Thyroid gland (tissue), 4 donors: Measurements from ENCODE around the gene NIM1K. TPM values are rescaled to one million over a fixed set of nuclear protein-coding genes. Genes with fewer than 3 reads are reported as not detected.
A peak's percentile ranks its signal among the peaks of the same experiment; 100 is the strongest.
"Not testable (repeated sequence)": the region's sequence is repeated elsewhere in the genome, so short reads cannot be mapped to it uniquely, and the experiment has no call there.

Source experiments
- DNase-seq, 2 donors: peaks; one replicate each; pipeline ENCODE4 v3.0.0-alpha.2; 2019
- H3K27ac ChIP-seq, 3 donors: fragments of 200-600 bp; sonication (generic); 1 replicate in 2 of 3; 2 replicates in 1 of 3; pipeline ENCODE4 v1.5.1; 2016 to 2019; ENCODE audit warnings: mild to moderate bottlenecking in 1 of 3, moderate library complexity in 1 of 3
- H3K27me3 ChIP-seq: fragments of 200-600 bp; sonication (generic); one replicate; pipeline ENCODE4 v1.5.1; 2019
- H3K36me3 ChIP-seq, 2 donors: fragments of 200-600 bp; sonication (generic); one replicate each; pipeline ENCODE4 v1.5.1; 2016 to 2019
- H3K4me1 ChIP-seq, 2 donors: fragments of 200-600 bp; sonication (generic); one replicate each; pipeline ENCODE4 v1.5.1; 2017 to 2019
- H3K4me3 ChIP-seq, 3 donors: fragments of 200-600 bp; sonication (generic); replicated peaks in 1 of 3; 1 replicate in 2 of 3; 2 replicates in 1 of 3; pipeline ENCODE4 v1.5.1; 2016; ENCODE audit warnings: mild to moderate bottlenecking in 1 of 3
- H3K9me3 ChIP-seq: fragments of 200-600 bp; sonication (generic); one replicate; pipeline ENCODE4 v1.5.1; 2017
- POLR2A ChIP-seq, 2 donors: fragments of 450-650 bp; IDR thresholded peaks; one replicate each; pipeline ENCODE4 v1.6.1; 2017; ENCODE audit warnings: antibody characterized with exemption in 2 of 2, mild to moderate bottlenecking in 2 of 2, moderate library complexity in 1 of 2
- WGBS, 2 donors: methylation state at CpG; one replicate each; pipeline ENCODE4 v1.1.5; 2017; 5-methylcytosine and 5-hydroxymethylcytosine counted together
- intact Hi-C: fragments of 100-400 bp; cut with DNase I; formaldehyde crosslinking; loops from one replicate; pipeline ENCODE4 v1.15.1; 2023
- total RNA-seq, 4 donors: library from RNA; depleted of rRNA; stranded (reverse); fragments of >200 nt; gene quantifications; one replicate each; pipeline ENCODE4 v1.2.3, GENCODE V29; 2016
- TF ChIP-seq, protein P1 (sequence below), 6 experiments: fragments of 200-600 bp in 3 of 6; fragments of 450-650 bp in 3 of 6; sonication (generic) in 3 of 6; IDR thresholded peaks; one replicate each; pipeline ENCODE4 v1.5.1; 2016 to 2019; ENCODE audit warnings: antibody characterized with exemption in 6 of 6, mild to moderate bottlenecking in 2 of 6, inconsistent platforms in 1 of 6, moderate library complexity in 1 of 6

Gene NIM1K
- total RNA-seq, 4 donors from 2014 or later, result 0.40 to 2.1 (median 0.58) TPM

GRCh38 chr5:43302481-43302880, 110.5 kb downstream of the NIM1K start:
- peaks cover 8 to 9% of the 10 kb centered on the region in 2 donors for H3K36me3 ChIP-seq
- DNase-seq, result no peak
- no peaks in the 10 kb centered on the region for H3K9me3 ChIP-seq
- WGBS, 2 donors, result 91 to 95% methylated on average over 3 of the region's 3 CpGs
- intact Hi-C loops, result no loop called here
- H3K4me1 ChIP-seq, result peaks cover 14 to 17% of the 10 kb centered on the region in 2 donors
- no peak overlapping the region for H3K4me3 ChIP-seq
- TF ChIP-seq, protein P1, sequence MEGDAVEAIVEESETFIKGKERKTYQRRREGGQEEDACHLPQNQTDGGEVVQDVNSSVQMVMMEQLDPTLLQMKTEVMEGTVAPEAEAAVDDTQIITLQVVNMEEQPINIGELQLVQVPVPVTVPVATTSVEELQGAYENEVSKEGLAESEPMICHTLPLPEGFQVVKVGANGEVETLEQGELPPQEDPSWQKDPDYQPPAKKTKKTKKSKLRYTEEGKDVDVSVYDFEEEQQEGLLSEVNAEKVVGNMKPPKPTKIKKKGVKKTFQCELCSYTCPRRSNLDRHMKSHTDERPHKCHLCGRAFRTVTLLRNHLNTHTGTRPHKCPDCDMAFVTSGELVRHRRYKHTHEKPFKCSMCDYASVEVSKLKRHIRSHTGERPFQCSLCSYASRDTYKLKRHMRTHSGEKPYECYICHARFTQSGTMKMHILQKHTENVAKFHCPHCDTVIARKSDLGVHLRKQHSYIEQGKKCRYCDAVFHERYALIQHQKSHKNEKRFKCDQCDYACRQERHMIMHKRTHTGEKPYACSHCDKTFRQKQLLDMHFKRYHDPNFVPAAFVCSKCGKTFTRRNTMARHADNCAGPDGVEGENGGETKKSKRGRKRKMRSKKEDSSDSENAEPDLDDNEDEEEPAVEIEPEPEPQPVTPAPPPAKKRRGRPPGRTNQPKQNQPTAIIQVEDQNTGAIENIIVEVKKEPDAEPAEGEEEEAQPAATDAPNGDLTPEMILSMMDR (IDR thresholded peaks at IDR 0.05), result no peak
- TF ChIP-seq POLR2A (IDR thresholded peaks at IDR 0.05), result no peak
- no peaks in the 10 kb centered on the region for H3K27me3 ChIP-seq
- H3K27ac ChIP-seq, result no peak overlapping the region

DNA sequence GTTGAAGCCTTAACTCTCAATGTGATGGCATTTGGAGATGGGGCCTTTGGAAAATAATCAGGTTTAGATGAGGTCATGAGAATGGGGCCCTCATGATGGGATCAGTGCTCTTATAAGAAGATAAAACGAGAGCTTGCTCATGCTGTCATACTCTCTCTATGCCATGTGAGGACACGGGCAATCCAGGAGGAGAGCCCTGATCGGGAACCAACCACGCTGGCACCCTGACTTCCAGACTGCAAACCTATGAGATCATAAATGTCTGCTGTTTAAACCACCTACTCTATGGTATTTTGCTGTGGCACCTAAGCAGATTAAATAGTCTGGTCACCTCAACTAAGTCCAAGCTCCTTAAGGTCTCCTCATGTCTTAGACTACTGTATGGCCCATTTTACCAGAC, 111.2 kb downstream of the NIM1K start:
- H3K4me1 ChIP-seq, result peaks cover 14 to 17% of the 10 kb centered on the region in 2 donors
- intact Hi-C loops, result no loop called here
- DNase-seq, result no peak
- H3K9me3 ChIP-seq, result no peaks in the 10 kb centered on the region
- no peaks in the 10 kb centered on the region for H3K27me3 ChIP-seq
- no peak overlapping the region for H3K4me3 ChIP-seq
- peaks cover under 1 to 4% of the 10 kb centered on the region in 2 donors for H3K36me3 ChIP-seq
- TF ChIP-seq POLR2A (IDR thresholded peaks at IDR 0.05), result no peak
- TF ChIP-seq, protein P1 (IDR thresholded peaks at IDR 0.05), result no peak
- WGBS, 2 donors, result 95 to 98% methylated on average over 4 of the region's 4 CpGs
- H3K27ac ChIP-seq, result no peak overlapping the region

DNA sequence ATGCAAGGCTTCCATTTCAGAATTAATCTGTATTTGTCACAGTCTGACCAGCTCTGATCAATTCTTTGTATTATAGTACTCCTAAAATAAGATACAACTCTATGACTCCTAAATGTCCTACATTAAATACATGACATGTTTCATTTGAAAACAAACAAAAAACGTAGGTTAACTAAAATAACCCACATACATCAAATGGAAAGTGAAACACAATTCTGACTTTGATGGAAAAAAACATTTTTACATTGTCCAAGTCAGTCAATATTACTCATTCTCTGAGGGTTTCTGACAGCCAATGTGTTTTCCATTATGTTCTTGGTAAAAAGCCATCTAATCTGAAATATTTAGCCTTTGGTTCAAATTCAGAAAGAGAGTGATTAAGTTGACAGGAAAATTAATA, 112.5 kb downstream of the NIM1K start:
- intact Hi-C loops, result no loop called here
- Histone ChIP-seq H3K4me1 (peaks cover 14 to 20% of the 10 kb centered on the region in 2 donors), H3K27me3 (no peaks in the 10 kb centered on the region), H3K9me3 (no peaks in the 10 kb centered on the region), H3K27ac (no peak overlapping the region), H3K36me3 (no peaks in the 10 kb centered on the region), H3K4me3 (no peak overlapping the region)
- TF ChIP-seq, protein P1 (IDR thresholded peaks at IDR 0.05), result no peak
- TF ChIP-seq POLR2A (IDR thresholded peaks at IDR 0.05), result no peak
- WGBS, 2 donors, result 51 to 75% methylated on average over 1 of the region's 1 CpG
- no peak for DNase-seq

DNA sequence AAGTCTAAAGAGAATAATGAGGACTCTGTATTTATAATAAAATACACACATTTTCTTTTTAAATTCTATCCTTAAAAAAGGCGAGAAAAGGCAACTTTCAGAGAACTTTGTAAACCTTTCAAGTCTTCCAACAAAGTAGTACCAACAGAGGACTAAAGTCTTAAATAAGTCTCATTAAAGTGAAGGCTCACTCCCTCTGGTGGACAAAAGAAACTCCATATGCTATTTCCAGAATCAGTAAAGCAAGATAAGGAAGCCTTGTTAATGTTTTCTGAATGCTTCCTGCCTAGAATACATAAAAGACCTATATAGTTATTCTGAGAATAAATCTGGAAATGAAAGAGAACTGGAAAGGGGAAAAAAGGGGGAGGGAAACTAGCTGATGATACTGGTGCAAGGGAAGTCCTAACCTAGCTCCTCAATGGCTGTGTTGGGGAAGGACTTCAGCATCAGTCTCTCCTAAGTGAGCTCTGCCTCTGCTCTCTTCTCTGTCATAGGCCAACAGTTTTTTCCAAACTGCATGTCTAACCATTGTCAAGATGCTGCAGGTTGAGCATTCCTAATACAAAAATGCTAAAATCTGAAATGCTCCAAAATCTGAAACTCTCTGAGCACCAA, 114.0 kb downstream of the NIM1K start:
- Histone ChIP-seq H3K36me3 (no peaks in the 10 kb centered on the region), H3K27ac (no peak overlapping the region), H3K4me1 (peaks cover 14 to 28% of the 10 kb centered on the region in 2 donors), H3K27me3 (no peaks in the 10 kb centered on the region), H3K9me3 (no peaks in the 10 kb centered on the region), H3K4me3 (no peak overlapping the region)
- intact Hi-C loops, result no loop called here
- DNase-seq, result no peak
- WGBS, 2 donors, result 63 to 69% methylated on average over 1 of the region's 1 CpG
- TF ChIP-seq, protein P1 (IDR thresholded peaks at IDR 0.05), result peak in 5 of 6 experiments; percentile 37 to 70 (median 62)
- TF ChIP-seq POLR2A (IDR thresholded peaks at IDR 0.05), result no peak

GRCh38 chr5:43306954-43307353, 114.9 kb downstream of the NIM1K start:
- H3K4me1 ChIP-seq, result peaks cover 10 to 23% of the 10 kb centered on the region in 2 donors
- H3K27ac ChIP-seq, H3K4me3 ChIP-seq, intact Hi-C loops, H3K9me3 ChIP-seq, H3K27me3 ChIP-seq, H3K36me3 ChIP-seq, DNase-seq: not testable (repeated sequence)
- 96 to 97% methylated on average over 5 of the region's 5 CpGs for WGBS, 2 donors
